EH (cell line): ENCODE data around the gene PDE7B.

ENCODE experiments used
- DNase-seq: peaks from one replicate; pipeline ENCODE4 v3.0.0-alpha.2; 2015; ENCODE audit warnings: low read depth

Gene PDE7B

DNA sequence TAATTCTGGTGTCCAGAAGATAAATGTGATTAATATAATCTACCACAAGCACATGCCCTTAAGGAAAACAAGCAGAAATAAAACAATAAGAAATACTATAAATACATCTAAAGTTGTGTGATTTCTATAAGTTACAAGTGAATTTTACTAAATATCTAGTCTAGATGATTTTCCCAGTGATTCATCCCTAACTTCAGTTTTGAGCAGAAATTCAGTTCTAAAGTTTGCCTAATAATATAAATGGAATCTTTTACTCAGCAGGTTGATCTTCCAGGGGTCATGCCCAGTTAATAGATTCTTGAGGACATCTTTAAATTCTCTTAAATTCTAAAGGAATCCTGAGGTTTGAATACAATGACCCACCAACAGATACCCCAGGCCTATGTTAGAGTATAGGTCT lies 37.3 kb downstream of the PDE7B start:
- no peak for DNase-seq

GRCh38 chr6:135890876-135891275 lies 39.4 kb downstream of the PDE7B start:
- DNase-seq, result no peak

GRCh38 chr6:135891710-135892109 lies 40.2 kb downstream of the PDE7B start:
- no peak for DNase-seq

DNA sequence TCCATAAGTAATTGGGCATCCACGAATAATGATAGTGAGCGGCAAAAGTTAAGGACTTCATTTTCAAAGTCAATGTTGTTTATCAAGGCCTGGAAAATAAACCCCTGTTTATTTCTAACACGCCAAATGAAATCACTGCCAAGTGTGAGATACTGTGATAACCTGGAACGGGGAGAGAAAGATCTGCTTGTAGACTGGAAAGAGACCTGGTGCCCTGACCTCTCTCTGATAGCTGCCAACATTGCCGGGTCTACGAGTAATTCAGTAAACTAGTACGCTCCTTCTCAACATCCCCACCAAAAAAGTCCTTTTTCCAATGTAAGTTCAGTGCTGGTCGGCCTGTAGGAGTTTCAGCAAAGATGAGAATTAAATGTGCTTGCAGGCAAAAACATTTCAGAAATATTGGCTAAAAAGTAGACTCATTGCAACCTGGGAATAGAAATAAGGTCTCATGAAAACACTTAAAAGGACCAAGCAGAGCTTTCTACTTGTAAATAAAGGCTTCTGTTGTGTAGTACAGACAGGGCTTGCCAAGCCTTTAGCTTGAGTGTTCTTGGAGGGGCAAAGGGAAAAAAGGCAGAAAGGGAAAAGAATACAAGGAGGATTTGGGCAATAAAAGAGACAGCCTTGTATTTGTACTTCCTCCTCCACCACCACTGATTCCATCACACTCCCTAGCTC lies 43.9 kb downstream of the PDE7B start:
- DNase-seq, result no peak

- DNase-seq, result no peak
Measured at GRCh38 chr6:135897087-135897486, 45.6 kb downstream of the PDE7B start.

- DNase-seq, result peak; percentile 86
Measured at GRCh38 chr6:135901774-135902524, 50.4 kb downstream of the PDE7B start.

- DNase-seq, result peak; percentile 34
Measured at GRCh38 chr6:135902756-135903331, 51.3 kb downstream of the PDE7B start.

DNA sequence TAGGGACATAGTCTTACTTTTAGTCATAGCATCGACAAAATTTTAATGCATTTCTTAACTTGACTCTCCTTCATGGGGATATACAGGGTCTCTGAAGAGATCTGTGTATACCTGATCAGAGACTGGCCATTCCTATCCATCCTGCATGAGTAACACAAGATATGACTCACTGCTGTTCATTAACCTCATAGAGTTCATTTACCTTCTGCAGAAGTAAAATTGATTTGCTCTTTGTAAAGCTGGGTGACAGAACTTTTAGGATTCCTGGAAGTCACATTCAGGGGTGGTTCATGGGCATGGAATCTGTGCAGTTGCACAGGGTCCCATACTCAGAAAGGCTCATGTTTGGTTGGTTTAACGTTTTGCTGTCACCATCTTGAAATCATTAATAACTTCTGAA lies 53.2 kb downstream of the PDE7B start:
- DNase-seq, result peak; percentile 36

- DNase-seq, result no peak
Measured at GRCh38 chr6:135905604-135906300, 54.3 kb downstream of the PDE7B start.

DNA sequence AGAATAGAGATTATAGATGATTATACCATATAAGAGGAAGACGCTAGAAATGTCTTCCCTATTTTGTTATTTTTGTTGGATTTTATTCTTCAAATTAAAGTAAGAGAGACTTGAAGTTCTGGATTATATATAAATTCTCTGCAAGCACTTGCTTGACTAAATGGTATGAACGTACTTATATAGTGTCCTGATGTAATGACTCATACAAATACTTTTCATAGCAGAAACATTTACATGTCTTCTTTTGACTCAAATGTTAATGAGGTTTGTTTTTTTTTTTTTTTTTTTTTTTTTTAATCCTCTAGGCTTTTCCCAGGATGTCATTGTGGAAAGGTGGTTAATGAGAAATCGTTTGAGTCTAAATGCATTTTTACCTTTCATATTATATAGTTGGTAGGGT lies 55.0 kb downstream of the PDE7B start:
- DNase-seq, result peak; percentile 77

DNA sequence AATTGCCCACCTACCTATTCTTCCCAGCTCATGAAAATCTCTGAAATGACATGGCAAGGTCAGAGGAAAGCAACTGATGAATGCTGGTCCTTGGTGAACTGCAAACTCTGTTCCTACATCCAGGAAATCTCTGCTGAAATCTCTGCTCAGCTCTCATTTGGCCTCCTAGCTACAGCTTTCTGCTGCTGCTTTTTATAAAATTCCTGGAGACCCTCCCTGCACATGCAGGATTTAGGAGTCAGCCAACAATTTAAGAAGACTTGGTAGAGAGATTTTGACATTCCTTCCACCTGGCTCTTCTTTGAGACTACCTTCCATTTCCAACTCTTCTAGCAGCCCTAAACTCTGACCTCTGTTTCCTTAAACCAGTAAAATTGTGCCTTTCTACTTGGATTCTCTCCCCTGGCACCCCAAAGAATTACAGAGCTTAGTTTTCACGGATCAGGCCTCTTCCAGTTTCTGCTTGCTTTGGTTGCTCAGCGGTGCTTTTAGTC lies 55.5 kb downstream of the PDE7B start:
- no peak for DNase-seq

GRCh38 chr6:135909737-135910387 lies 58.4 kb downstream of the PDE7B start:
- DNase-seq, result no peak

DNA sequence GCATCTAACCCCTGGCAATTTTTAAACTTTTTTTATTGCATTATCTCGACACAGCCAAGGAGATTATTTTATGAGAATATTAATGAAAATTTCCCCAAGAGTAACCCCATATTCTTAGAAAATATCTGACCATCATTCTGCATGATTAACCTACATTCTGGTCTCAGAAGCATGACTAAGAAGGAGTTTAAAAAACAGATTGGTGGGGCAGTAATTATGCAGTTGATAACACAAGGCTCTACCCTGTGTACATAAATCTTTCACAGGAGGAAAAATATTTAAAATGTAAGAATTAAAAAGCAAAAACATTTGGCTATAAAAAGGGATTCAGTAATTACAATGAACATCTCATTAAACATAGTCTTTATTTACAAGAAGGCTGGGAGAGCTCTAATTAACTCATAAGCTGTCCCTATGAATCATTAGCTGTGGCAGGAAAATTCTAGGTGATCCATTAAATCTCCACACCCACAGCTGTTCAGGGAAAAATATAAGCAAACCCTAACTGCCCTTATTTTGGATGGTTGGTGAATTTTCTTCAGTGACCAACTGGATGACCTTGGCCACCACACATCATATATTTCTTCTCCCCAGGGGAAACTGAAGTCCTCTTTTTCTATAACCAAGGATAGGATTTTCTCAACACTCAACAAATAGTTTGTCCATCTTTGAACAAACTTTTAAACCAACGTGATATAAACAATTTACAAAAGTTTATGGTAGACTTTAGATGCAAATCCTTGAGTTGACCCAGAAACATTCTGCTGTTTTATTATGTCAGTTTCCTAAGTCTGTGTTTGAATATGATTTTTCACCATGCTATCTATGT lies 59.5 kb downstream of the PDE7B start:
- DNase-seq, result no peak

DNA sequence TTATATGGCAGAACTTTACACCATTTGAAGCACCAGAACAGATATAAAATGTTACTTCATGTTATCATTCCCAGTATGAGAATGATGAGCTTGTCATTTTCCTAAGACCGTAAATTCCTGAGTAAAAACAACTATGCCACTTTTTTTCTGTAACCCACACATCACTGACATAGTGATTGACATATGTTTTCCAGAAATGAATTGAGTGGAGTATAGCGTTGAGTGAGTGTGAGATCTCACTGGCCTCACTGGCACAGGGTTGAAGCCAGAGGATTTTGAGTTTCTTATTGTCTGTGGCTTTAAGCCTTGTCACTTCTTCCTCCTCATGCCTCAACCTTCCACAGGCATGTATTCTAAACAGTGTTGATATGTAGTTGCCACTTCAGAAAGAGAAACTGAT lies 62.3 kb downstream of the PDE7B start:
- no peak for DNase-seq

- DNase-seq, result no peak
Measured at GRCh38 chr6:135919026-135919425, 67.5 kb downstream of the PDE7B start.

DNA sequence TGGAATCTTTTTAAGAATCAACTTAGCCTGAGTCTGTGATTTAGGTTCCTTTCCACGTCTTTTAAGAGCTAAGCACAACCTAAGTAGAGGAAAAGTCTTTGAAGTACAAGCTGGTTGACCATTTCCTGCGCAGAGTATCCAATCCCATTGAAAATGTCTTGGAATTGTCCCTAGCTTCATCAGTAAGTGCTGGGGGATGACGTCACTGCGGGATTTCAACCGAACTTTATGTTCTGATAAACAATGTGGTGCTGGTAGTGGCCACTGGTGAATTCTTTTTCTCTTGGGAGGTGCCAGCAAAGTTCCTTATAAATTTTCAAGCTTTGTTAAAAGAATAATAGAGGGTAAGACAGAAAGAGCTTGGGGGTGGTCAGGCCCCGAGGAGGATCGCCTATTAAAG lies 69.2 kb downstream of the PDE7B start:
- DNase-seq, result no peak

GRCh38 chr6:135921188-135921587 lies 69.7 kb downstream of the PDE7B start:
- no peak for DNase-seq

GRCh38 chr6:135922174-135922573 lies 70.7 kb downstream of the PDE7B start:
- peak; percentile 97 for DNase-seq

DNA sequence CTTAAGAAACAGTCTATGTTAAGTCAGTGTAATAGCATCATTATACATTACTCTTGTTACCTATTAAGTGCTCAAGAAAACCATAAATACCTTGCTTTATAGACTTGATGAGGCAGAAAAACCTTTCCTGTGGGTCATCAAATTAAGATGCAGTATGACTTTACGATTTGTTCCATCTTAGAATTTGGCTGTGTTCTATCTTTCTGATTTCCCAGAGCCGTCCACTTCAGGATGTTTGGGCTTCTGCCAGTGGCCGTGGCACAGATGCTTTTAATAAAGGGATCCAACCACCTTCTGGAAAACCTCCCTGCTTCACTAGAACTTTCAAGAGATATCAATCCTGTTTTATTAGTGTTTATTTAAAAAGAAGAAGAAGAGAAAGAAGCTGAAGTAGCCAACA lies 71.2 kb downstream of the PDE7B start:
- DNase-seq, result peak; percentile 94

- DNase-seq, result no peak
Measured at GRCh38 chr6:135932651-135933050, 81.2 kb downstream of the PDE7B start.

GRCh38 chr6:135935941-135936601 lies 84.6 kb downstream of the PDE7B start:
- peak; percentile 88 for DNase-seq
